ENCODE data around the gene GPAT2.
"Not testable (repeated sequence)": the region's sequence is repeated elsewhere in the genome, so short reads cannot be mapped to it uniquely, and the experiment has no call there.

GRCh38 chr2:96064760-96065159 lies 30.0 kb upstream of the GPAT2 start:
- TF ChIP-seq CTCF, POLR2A (IDR thresholded peaks at IDR 0.05): not testable (repeated sequence)

Data from thyroid gland (tissue), 4 donors.